Transverse colon (tissue), 4 donors: ENCODE data around the gene VEGFC. TPM values are rescaled to one million over a fixed set of nuclear protein-coding genes. Genes with fewer than 3 reads are reported as not detected.

Source experiments
- DNase-seq: peaks from one replicate; pipeline ENCODE4 v3.0.0-alpha.2; 2019
- H3K27ac ChIP-seq, 4 donors: fragments of 200-600 bp; sonication (generic); 2 replicates each; pipeline ENCODE4 v1.5.1; 2016 to 2018; ENCODE audit warnings: inconsistent platforms in 4 of 4
- H3K27me3 ChIP-seq: fragments of 200-600 bp; sonication (generic); 2 replicates; pipeline ENCODE4 v1.5.1; 2017; ENCODE audit warnings: inconsistent platforms
- H3K36me3 ChIP-seq, 4 donors: fragments of 200-600 bp; sonication (generic); 2 replicates each; pipeline ENCODE4 v1.5.1; 2017 to 2019; ENCODE audit warnings: inconsistent platforms in 4 of 4
- H3K4me1 ChIP-seq, 4 donors: fragments of 200-600 bp; sonication (generic); 2 replicates each; pipeline ENCODE4 v1.5.1; 2017 to 2020; ENCODE audit warnings: inconsistent platforms in 4 of 4
- H3K4me3 ChIP-seq, 4 donors: fragments of 200-600 bp; sonication (generic); 1 replicate in 1 of 4; 2 replicates in 3 of 4; pipeline versions ENCODE4 v1.5.1 to v1.6.1; 2017 to 2019; ENCODE audit warnings: inconsistent platforms in 4 of 4
- H3K9me3 ChIP-seq, 2 donors: fragments of 200-600 bp; sonication (generic); 2 replicates each; pipeline ENCODE4 v1.5.1; 2017 to 2019; ENCODE audit warnings: inconsistent platforms in 2 of 2
- EP300 ChIP-seq: sonication (generic); formaldehyde crosslinking; IDR thresholded peaks from one replicate; pipeline ENCODE4 v1.6.1; 2017; ENCODE audit warnings: antibody characterized with exemption, low read depth
- POLR2A ChIP-seq: fragments of 450-650 bp; IDR thresholded peaks from one replicate; pipeline ENCODE4 v1.6.1; 2016; ENCODE audit warnings: antibody characterized with exemption, mild to moderate bottlenecking, moderate library complexity
- POLR2AphosphoS5 ChIP-seq, 3 donors: sonication (generic); formaldehyde crosslinking; IDR thresholded peaks; one replicate each; pipeline ENCODE4 v1.6.1; 2016; ENCODE audit warnings: antibody characterized with exemption in 3 of 3
- WGBS, 2 donors: methylation state at CpG; one replicate each; pipeline ENCODE4 v1.1.5; 2018; ENCODE audit warnings: low coverage in 1 of 2; 5-methylcytosine and 5-hydroxymethylcytosine counted together
- in situ Hi-C, 4 donors: fragments of 200-750 bp; cut with MboI; loops; one replicate each; pipeline versions ENCODE4 v1.15.0 to v1.15.1; 2017; ENCODE audit warnings: low sequenced_read_pairs in 3 of 4, low pct_ligation_motif_present in 1 of 4, low pct_unique_long_range_greater_than_20kb in 1 of 4
- intact Hi-C: fragments of 100-400 bp; cut with DNase I; formaldehyde crosslinking; loops from one replicate; pipeline ENCODE4 v1.15.1; 2023; ENCODE audit warnings: low total_unique reads
- total RNA-seq, 4 donors: library from RNA; depleted of rRNA; stranded (reverse); fragments of >200 nt; gene quantifications; one replicate each; pipeline ENCODE4 v1.1.0, GENCODE V29; 2016
- TF ChIP-seq, protein P1 (sequence below), 5 experiments: fragments of 200-600 bp in 3 of 5; fragments of 450-650 bp in 2 of 5; sonication (generic) in 3 of 5; IDR thresholded peaks; 1 replicate in 2 of 5; 2 replicates in 3 of 5; pipeline ENCODE4 v1.5.1; 2016 to 2017; ENCODE audit warnings: antibody characterized with exemption in 5 of 5, inconsistent platforms in 3 of 5, mild to moderate bottlenecking in 2 of 5, moderate library complexity in 1 of 5

Gene VEGFC
- total RNA-seq, 4 donors from 2014 or later: 1.2 to 2.9 (median 2.2) TPM; not detected in 1

DNA sequence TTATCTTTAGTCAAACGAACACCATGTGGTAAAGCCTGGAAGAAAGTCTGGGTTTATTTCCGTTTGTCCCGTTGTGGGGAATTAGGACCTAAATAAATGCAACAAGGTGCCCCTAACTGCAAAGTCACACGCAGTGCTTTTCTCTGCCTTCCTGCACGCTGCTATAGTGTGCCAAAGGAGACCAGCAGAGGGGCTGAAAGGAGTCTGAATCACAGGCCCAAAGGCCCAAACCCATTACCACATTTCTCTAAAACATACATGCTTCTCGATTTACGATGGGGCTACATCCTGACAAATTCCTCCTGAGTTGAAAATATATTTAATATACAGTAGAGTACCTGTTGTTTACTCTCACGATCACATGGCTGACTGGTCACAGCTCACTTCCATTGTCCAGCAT is 4.5 kb downstream of the VEGFC start:
- TF ChIP-seq POLR2A: no peak
- TF ChIP-seq, protein P1, sequence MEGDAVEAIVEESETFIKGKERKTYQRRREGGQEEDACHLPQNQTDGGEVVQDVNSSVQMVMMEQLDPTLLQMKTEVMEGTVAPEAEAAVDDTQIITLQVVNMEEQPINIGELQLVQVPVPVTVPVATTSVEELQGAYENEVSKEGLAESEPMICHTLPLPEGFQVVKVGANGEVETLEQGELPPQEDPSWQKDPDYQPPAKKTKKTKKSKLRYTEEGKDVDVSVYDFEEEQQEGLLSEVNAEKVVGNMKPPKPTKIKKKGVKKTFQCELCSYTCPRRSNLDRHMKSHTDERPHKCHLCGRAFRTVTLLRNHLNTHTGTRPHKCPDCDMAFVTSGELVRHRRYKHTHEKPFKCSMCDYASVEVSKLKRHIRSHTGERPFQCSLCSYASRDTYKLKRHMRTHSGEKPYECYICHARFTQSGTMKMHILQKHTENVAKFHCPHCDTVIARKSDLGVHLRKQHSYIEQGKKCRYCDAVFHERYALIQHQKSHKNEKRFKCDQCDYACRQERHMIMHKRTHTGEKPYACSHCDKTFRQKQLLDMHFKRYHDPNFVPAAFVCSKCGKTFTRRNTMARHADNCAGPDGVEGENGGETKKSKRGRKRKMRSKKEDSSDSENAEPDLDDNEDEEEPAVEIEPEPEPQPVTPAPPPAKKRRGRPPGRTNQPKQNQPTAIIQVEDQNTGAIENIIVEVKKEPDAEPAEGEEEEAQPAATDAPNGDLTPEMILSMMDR (IDR thresholded peaks at IDR 0.05): no peak
- no peak for TF ChIP-seq POLR2AphosphoS5 (IDR thresholded peaks at IDR 0.05)
- TF ChIP-seq EP300: no peak
- intact Hi-C loops: no loop called here
- Histone ChIP-seq H3K4me3 (no peak overlapping the region), H3K4me1 (peaks cover 0 to 16% (median 6%) of the 10 kb centered on the region in 4 donors), H3K27me3 (peaks cover 36% of the 10 kb centered on the region), H3K9me3 (no peaks in the 10 kb centered on the region), H3K27ac (no peak overlapping the region), H3K36me3 (no peaks in the 10 kb centered on the region)
- no peak for DNase-seq
- 73 to 79% methylated on average over 6 to 8 of the region's 8 CpGs for WGBS, 2 donors
- in situ Hi-C loops: no loop called here

DNA sequence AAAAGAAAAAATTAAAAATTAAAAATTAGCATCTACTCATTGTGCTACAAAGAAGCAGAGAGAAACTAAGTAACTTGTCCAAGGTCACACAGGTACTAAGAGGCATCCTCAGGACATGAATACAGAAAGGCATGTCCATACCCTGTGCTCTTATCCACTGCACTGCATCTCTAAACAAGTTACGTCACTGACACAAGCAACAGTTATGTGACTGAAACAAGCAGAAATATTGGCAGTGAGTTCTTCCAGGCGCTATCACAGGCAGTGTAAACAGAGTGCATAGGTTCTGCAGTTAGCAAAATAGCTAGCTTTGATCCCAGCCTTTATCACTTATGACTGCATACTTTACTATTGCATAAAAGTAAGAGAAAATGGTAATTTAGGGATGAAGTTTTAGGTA is 7.9 kb downstream of the VEGFC start:
- H3K4me1 ChIP-seq: no peaks in the 10 kb centered on the region
- in situ Hi-C loops: no loop called here
- no peak overlapping the region for H3K27ac ChIP-seq
- no peaks in the 10 kb centered on the region for H3K36me3 ChIP-seq
- WGBS, 2 donors: 50 to 52% methylated on average over 2 of the region's 2 CpGs
- H3K4me3 ChIP-seq: no peak overlapping the region
- intact Hi-C loops: no loop called here
- no peaks in the 10 kb centered on the region for H3K9me3 ChIP-seq
- no peak for TF ChIP-seq POLR2AphosphoS5 (IDR thresholded peaks at IDR 0.05)
- TF ChIP-seq, protein P1 (IDR thresholded peaks at IDR 0.05): no peak
- no peak for TF ChIP-seq EP300
- no peak for TF ChIP-seq POLR2A
- peaks cover 6% of the 10 kb centered on the region for H3K27me3 ChIP-seq
- DNase-seq: no peak

DNA sequence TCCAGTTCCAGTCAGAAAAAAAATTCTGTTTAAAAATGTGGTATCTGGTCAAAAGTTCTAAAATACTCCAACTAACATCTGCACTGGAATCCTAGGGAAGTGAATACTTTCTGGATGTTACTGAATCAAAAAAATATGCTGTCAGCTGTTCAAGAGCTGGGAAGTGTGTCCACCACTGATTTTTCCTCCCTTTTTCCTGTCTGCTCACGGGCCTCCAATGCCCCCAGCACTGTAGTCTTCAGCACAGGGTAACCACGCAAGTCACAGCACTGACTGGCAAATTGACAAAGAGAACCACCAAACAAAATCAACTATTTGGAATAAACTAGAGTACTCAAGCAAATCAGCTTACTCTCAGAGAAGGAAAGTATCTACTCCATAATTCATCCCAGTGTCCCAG is 9.9 kb downstream of the VEGFC start:
- Histone ChIP-seq H3K4me3 (no peak overlapping the region), H3K36me3 (no peaks in the 10 kb centered on the region), H3K4me1 (no peaks in the 10 kb centered on the region), H3K27me3 (no peaks in the 10 kb centered on the region), H3K27ac (no peak overlapping the region), H3K9me3 (no peaks in the 10 kb centered on the region)
- intact Hi-C loops (no loop called here), in situ Hi-C loops (no loop called here)
- DNase-seq: no peak
- WGBS, 2 donors: 51 to 70% methylated on average over 2 of the region's 2 CpGs
- TF ChIP-seq, protein P1 (IDR thresholded peaks at IDR 0.05): no peak
- TF ChIP-seq EP300 (no peak), POLR2AphosphoS5 (IDR thresholded peaks at IDR 0.05) (no peak), POLR2A (no peak)

DNA sequence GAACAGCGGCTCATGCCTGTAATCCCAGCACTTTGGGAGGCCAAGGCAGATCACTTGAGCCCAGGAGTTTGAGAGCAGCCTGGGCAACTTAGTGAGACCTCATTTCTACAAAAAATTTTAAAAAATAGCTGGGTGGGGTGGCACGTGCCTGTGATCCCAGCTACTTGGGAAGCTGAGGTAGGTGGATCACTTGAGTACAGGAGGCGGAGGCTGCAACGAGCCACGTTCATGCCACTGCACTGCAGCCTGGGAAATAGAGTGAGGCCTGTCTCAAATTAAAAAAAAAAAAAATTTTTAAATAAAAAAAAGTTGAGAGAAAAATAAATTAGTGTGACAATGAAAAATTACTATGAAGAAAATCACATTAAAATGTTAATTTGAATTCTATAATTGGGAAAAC is 10.5 kb downstream of the VEGFC start:
- no peak overlapping the region for H3K4me3 ChIP-seq
- intact Hi-C loops (no loop called here), in situ Hi-C loops (no loop called here)

More for the DNA sequence above, 10.5 kb downstream of the VEGFC start:
- TF ChIP-seq POLR2AphosphoS5 (IDR thresholded peaks at IDR 0.05) (no peak), EP300 (no peak), POLR2A (no peak)
- TF ChIP-seq, protein P1 (IDR thresholded peaks at IDR 0.05): no peak
- WGBS, 2 donors: 66 to 92% methylated on average over 1 to 5 of the region's 5 CpGs
- DNase-seq: no peak
- no peaks in the 10 kb centered on the region for H3K36me3 ChIP-seq
- H3K27me3 ChIP-seq: no peaks in the 10 kb centered on the region
- no peaks in the 10 kb centered on the region for H3K9me3 ChIP-seq
- H3K4me1 ChIP-seq: no peaks in the 10 kb centered on the region
- H3K27ac ChIP-seq: peak overlapping the region in 1 of 4 donors; percentile 26
